HepG2 (cell line): ENCODE data around the gene P3H4. TPM values are rescaled to one million over a fixed set of nuclear protein-coding genes. Genes with fewer than 3 reads are reported as not detected.

Experiments
- ATAC-seq: fragments of 200-7000 bp; cut with Tn5 transposase; 3 replicates; pipeline ENCODE4 v1.9.1; 2020; ENCODE audit warnings: mild to moderate bottlenecking, moderate library complexity
- BruUV-seq: library from RNA; stranded (reverse); fragments of 400-500 nt; replicated peaks from 2 replicates; lab custom pipeline; 2021; lab: Mats Ljungman, UMichigan
- CTCF ChIA-PET: fragments of 300-600 bp; formaldehyde crosslinking; extraction: SDS; loops from one replicate; lab custom pipeline; 2021; ENCODE audit warnings: low total read pairs, inconsistent platforms, low intra/inter-chr PET ratio; lab: Yijun Ruan, JAX
- POLR2A ChIA-PET: fragments of 350-600 bp; sonication (Branson Sonifier 250); formaldehyde crosslinking; loops from one replicate; lab custom pipeline; 2020; ENCODE audit warnings: antibody characterized with exemption, inconsistent platforms; lab: Yijun Ruan, JAX
- DNase-seq: peaks from one replicate; pipeline ENCODE4 v3.0.0-alpha.2; 2015; ENCODE audit warnings: low spot score
- FAIRE-seq: peaks from 3 replicates; lab custom pipeline; 2011; peaks lifted over from hg19 to GRCh38; lab: Jason Lieb, UNC
- H2AFZ ChIP-seq: one replicate; pipeline ENCODE4 v1.6.1; 2011; ENCODE audit warnings: low read length, inconsistent platforms
- H3K27ac ChIP-seq: fragments of 300-600 bp; 3 replicates; pipeline ENCODE4 v1.8.0; 2011; ENCODE audit warnings: mixed run types, mild to moderate bottlenecking, mixed read lengths, low read length, inconsistent platforms; ENCODE audit not compliant: insufficient read depth; ENCODE audit errors: extremely low read length
- H3K27me3 ChIP-seq, 2 experiments: fragments of 200-600 bp in 1 of 2; 2 replicates in 1 of 2; 3 replicates in 1 of 2; pipeline versions ENCODE4 v1.6.0 to v1.8.0; 2011; ENCODE audit warnings: low read length in 2 of 2, mild to moderate bottlenecking in 2 of 2, moderate library complexity in 2 of 2, inconsistent platforms in 1 of 2; ENCODE audit not compliant: insufficient read depth in 2 of 2, control insufficient read depth in 1 of 2
- H3K36me3 ChIP-seq, 2 experiments: fragments of 200-600 bp in 1 of 2; replicated peaks in 1 of 2; 2 replicates in 1 of 2; 3 replicates in 1 of 2; pipeline versions ENCODE4 v1.5.1 to v1.8.0; 2011; ENCODE audit warnings: low read length in 2 of 2, inconsistent platforms in 1 of 2; ENCODE audit not compliant: insufficient read depth in 2 of 2, control insufficient read depth in 1 of 2
- H3K4me1 ChIP-seq: 2 replicates; pipeline ENCODE4 v1.5.1; 2012; ENCODE audit warnings: low read length, inconsistent platforms; ENCODE audit not compliant: insufficient read depth
- H3K4me2 ChIP-seq: 2 replicates; pipeline ENCODE4 v1.6.0; 2011; ENCODE audit warnings: low read depth, low read length, inconsistent platforms
- H3K4me3 ChIP-seq, 3 experiments: fragments of 200-600 bp in 1 of 3; sonication (generic), shearing (Covaris generic) in 1 of 3; replicated peaks in 1 of 3; 2 replicates each; pipeline ENCODE4 v1.5.1; 2011 to 2016; ENCODE audit warnings: low read length in 3 of 3, inconsistent platforms in 2 of 3, low read depth in 2 of 3, mild to moderate bottlenecking in 2 of 3, control low read depth in 1 of 3, mixed read lengths in 1 of 3; ENCODE audit not compliant: insufficient read depth in 1 of 3
- H3K79me2 ChIP-seq: one replicate; pipeline ENCODE4 v1.6.1; 2011; ENCODE audit warnings: low read length, inconsistent platforms; ENCODE audit not compliant: insufficient read depth
- H3K9ac ChIP-seq: 2 replicates; pipeline ENCODE4 v1.6.0; 2011; ENCODE audit warnings: mild to moderate bottlenecking, low read depth, low read length, inconsistent platforms; ENCODE audit not compliant: insufficient read depth
- H3K9me3 ChIP-seq: 2 replicates; pipeline ENCODE4 v1.5.1; 2012; ENCODE audit warnings: mild to moderate bottlenecking, low read length
- H4K20me1 ChIP-seq: 2 replicates; pipeline ENCODE4 v1.6.0; 2011; ENCODE audit warnings: inconsistent platforms, mild to moderate bottlenecking, low read length, moderate library complexity; ENCODE audit not compliant: insufficient read depth
- GZF1 ChIP-seq: sonication (generic); formaldehyde crosslinking; IDR thresholded peaks from 2 replicates; pipeline ENCODE4 v1.5.1; 2020; ENCODE audit warnings: mild to moderate bottlenecking, missing genetic modification reagents
- HNRNPLL ChIP-seq: fragments of 200-400 bp; formaldehyde crosslinking; IDR thresholded peaks from 2 replicates; pipeline ENCODE4 v1.6.1; 2017; ENCODE audit warnings: mild to moderate bottlenecking, low read depth, low read length; ENCODE audit not compliant: poor library complexity, severe bottlenecking
- MAF1 ChIP-seq: sonication (generic); formaldehyde crosslinking; IDR thresholded peaks from 2 replicates; pipeline ENCODE4 v1.5.0; 2020; ENCODE audit warnings: missing genetic modification reagents, borderline replicate concordance
- NR2F1 ChIP-seq, 2 experiments: fragments of 450-650 bp in 1 of 2; formaldehyde crosslinking in 1 of 2; IDR thresholded peaks; 2 replicates each; pipeline versions ENCODE4 v1.5.0 to v1.6.1; 2016 to 2020; ENCODE audit warnings: mild to moderate bottlenecking in 1 of 2, missing compliant biosample characterization in 1 of 2, missing genetic modification reagents in 1 of 2, moderate library complexity in 1 of 2
- SPEN ChIP-seq: sonication (generic); formaldehyde crosslinking; IDR thresholded peaks from 2 replicates; pipeline ENCODE4 v1.5.1; 2020; ENCODE audit warnings: low read depth, mild to moderate bottlenecking, missing genetic modification reagents
- TCF12 ChIP-seq, 2 experiments: fragments of 450-650 bp in 1 of 2; sonication (generic) in 1 of 2; formaldehyde crosslinking in 1 of 2; IDR thresholded peaks; 2 replicates each; pipeline versions ENCODE4 v1.6.1 to v1.8.0; 2017 to 2022; ENCODE audit warnings: antibody characterized with exemption in 1 of 2, mild to moderate bottlenecking in 1 of 2, missing genetic modification reagents in 1 of 2, moderate library complexity in 1 of 2
- ZBTB1 ChIP-seq: sonication (generic); formaldehyde crosslinking; IDR thresholded peaks from 2 replicates; pipeline ENCODE4 v1.4.0; 2020; ENCODE audit warnings: missing genetic modification reagents, borderline replicate concordance
- ZNF430 ChIP-seq: sonication (generic); formaldehyde crosslinking; IDR thresholded peaks from 2 replicates; pipeline ENCODE4 v1.9.0; 2021; ENCODE audit warnings: mild to moderate bottlenecking, missing genetic modification reagents
- ZNF746 ChIP-seq: sonication (generic); formaldehyde crosslinking; IDR thresholded peaks from 2 replicates; pipeline ENCODE4 v1.8.0; 2022; ENCODE audit warnings: mild to moderate bottlenecking, missing genetic modification reagents
- ZNF768 ChIP-seq: sonication (generic); formaldehyde crosslinking; IDR thresholded peaks from 2 replicates; pipeline ENCODE4 v1.4.0; 2020; ENCODE audit warnings: missing genetic modification reagents
- WGBS: methylation state at CpG from one replicate; pipeline ENCODE4 v1.1.6; 2017; ENCODE audit warnings: low lambda C conversion rate; 5-methylcytosine and 5-hydroxymethylcytosine counted together
- in situ Hi-C: cut with HindIII; loops from 2 replicates; pipeline ENCODE4 v1.10.0; 2017; ENCODE audit warnings: low pct_unique_long_range_greater_than_20kb; ENCODE audit not compliant: extremely low pct_ligation_motif_present
- intact Hi-C: fragments of 100-400 bp; cut with micrococcal nuclease; formaldehyde crosslinking; loops from one replicate; pipeline ENCODE4 v1.10.0; 2022; ENCODE audit not compliant: unreplicated experiment
- polyA plus RNA-seq, 8 experiments: library from polyadenylated mRNA; depleted of rRNA in 3 of 8; stranded (reverse) in 7 of 8; unstranded in 1 of 8; fragments of >200 nt; fragmentation: Illumina TruSeq in 4 of 8; extraction: Trizol in 4 of 8; gene quantifications; 2 replicates each; pipeline versions ENCODE4 v1.2.1 to v1.2.3, GENCODE V29; 2011 to 2016; ENCODE audit warnings: low read depth in 4 of 8, missing spikeins in 1 of 8, mixed read lengths in 1 of 8; ENCODE audit not compliant: insufficient read depth in 1 of 8
- total RNA-seq, 5 experiments: library from RNA; depleted of rRNA; stranded (reverse); fragments of >200 nt; fragmentation: Illumina TruSeq; extraction: Trizol; gene quantifications; 2 replicates each; pipeline ENCODE4 v1.2.3, GENCODE V29; 2016; ENCODE audit warnings: low read depth in 1 of 5
- TF ChIP-seq, protein P1 (sequence below): conservative IDR thresholded peaks from 2 replicates; pipeline ENCODE4 v1.6.1; 2018; ENCODE audit warnings: missing genetic modification reagents
- TF ChIP-seq, protein P2 (sequence below): sonication (generic); formaldehyde crosslinking; IDR thresholded peaks from 2 replicates; pipeline ENCODE4 v1.4.0; 2020; ENCODE audit warnings: mild to moderate bottlenecking, missing genetic modification reagents
- TF ChIP-seq, protein P3 (sequence below): sonication (generic); formaldehyde crosslinking; IDR thresholded peaks from 2 replicates; pipeline ENCODE4 v1.8.0; 2022; ENCODE audit warnings: mild to moderate bottlenecking, missing genetic modification reagents, moderate library complexity
- TF ChIP-seq, protein P4 (sequence below): sonication (generic); formaldehyde crosslinking; IDR thresholded peaks from 2 replicates; pipeline ENCODE4 v1.5.0; 2020; ENCODE audit warnings: missing genetic modification reagents, mild to moderate bottlenecking, borderline replicate concordance
- TF ChIP-seq, protein P5 (sequence below): IDR thresholded peaks from 2 replicates; pipeline ENCODE4 v1.4.0; 2020; ENCODE audit warnings: mild to moderate bottlenecking, missing genetic modification reagents

Gene P3H4
- total and polyA plus RNA-seq, 2 of the 13 experiments (the other 11 are each of a cell fraction or from before 2014, with no cell fraction given), result 37.1 to 50.6 TPM

DNA sequence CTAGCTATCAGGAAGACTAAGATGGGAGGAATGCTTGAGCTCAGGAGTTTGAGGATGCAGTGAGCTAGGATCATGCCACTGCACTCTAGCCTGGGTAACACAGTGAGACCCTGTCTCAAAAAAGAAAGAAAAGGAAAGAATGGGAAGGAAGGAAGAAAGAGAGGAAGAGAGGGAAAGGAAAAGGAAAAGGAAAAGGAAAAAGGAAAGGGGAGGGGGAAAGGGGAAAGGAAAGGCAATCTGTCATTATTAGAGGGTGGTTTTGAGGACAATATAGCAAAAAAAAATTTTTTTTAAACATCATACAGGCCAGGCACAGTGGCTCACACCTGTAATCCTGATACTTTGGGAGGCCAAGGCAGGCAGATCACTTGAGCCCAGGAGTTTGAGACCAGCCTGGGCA is 45.6 kb downstream of the P3H4 start (continued):
- TF ChIP-seq, protein P1, sequence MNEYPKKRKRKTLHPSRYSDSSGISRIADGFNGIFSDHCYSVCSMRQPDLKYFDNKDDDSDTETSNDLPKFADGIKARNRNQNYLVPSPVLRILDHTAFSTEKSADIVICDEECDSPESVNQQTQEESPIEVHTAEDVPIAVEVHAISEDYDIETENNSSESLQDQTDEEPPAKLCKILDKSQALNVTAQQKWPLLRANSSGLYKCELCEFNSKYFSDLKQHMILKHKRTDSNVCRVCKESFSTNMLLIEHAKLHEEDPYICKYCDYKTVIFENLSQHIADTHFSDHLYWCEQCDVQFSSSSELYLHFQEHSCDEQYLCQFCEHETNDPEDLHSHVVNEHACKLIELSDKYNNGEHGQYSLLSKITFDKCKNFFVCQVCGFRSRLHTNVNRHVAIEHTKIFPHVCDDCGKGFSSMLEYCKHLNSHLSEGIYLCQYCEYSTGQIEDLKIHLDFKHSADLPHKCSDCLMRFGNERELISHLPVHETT, result no peak
- no peak for TF ChIP-seq TCF12 (IDR thresholded peaks at IDR 0.05)
- no peak for TF ChIP-seq TCF12 (CRISPR knock-in tag; IDR thresholded peaks at IDR 0.05)
- no peak for TF ChIP-seq ZBTB1 (CRISPR knock-in tag)
- TF ChIP-seq, protein P2, sequence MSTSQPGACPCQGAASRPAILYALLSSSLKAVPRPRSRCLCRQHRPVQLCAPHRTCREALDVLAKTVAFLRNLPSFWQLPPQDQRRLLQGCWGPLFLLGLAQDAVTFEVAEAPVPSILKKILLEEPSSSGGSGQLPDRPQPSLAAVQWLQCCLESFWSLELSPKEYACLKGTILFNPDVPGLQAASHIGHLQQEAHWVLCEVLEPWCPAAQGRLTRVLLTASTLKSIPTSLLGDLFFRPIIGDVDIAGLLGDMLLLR, result no peak
- TF ChIP-seq MAF1 (CRISPR knock-in tag), result no peak
- TF ChIP-seq, all 625 proteins: peak for 0

DNA sequence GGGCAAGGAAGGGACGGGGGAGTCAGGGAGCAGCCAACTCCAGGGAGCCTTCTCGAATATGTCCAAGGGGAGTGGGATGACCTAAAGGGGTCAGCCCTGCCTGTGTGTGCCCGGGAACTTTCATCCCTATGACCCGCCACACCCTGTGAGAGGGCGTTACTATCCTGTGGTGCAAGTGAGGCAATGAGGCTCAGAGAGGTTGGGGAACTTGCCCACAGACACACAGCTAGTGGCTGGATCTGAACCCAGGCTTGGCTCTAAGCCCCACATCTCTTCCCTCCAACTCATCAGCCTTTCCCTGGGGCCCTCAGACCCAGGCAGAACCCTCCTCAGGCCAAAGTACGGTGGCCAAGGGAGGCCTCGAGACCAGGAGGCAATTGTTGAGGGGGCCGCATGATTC is 48.4 kb downstream of the P3H4 start:
- CTCF ChIA-PET, result no interaction called here
- BruUV-seq, result no TSS peak
- TF ChIP-seq ZNF768 (CRISPR knock-in tag) (peak; percentile 96), HNRNPLL (no peak), SPEN (CRISPR knock-in tag) (no peak), ZNF430 (CRISPR knock-in tag) (no peak), ZNF746 (no peak), GZF1 (CRISPR knock-in tag) (no peak), NR2F1 (CRISPR knock-in tag; IDR thresholded peaks at IDR 0.05) (no peak)
- TF ChIP-seq, protein P3, sequence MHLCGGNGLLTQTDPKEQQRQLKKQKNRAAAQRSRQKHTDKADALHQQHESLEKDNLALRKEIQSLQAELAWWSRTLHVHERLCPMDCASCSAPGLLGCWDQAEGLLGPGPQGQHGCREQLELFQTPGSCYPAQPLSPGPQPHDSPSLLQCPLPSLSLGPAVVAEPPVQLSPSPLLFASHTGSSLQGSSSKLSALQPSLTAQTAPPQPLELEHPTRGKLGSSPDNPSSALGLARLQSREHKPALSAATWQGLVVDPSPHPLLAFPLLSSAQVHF (CRISPR knock-in tag), result no peak
- TF ChIP-seq, protein P4, sequence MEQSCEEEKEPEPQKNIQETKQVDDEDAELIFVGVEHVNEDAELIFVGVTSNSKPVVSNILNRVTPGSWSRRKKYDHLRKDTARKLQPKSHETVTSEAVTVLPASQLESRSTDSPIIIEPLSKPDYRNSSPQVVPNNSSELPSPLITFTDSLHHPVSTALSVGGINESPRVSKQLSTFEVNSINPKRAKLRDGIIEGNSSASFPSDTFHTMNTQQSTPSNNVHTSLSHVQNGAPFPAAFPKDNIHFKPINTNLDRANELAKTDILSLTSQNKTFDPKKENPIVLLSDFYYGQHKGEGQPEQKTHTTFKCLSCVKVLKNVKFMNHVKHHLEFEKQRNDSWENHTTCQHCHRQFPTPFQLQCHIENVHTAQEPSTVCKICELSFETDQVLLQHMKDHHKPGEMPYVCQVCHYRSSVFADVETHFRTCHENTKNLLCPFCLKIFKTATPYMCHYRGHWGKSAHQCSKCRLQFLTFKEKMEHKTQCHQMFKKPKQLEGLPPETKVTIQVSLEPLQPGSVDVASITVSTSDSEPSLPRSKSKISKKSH (CRISPR knock-in tag), result no peak
- TF ChIP-seq, protein P5, sequence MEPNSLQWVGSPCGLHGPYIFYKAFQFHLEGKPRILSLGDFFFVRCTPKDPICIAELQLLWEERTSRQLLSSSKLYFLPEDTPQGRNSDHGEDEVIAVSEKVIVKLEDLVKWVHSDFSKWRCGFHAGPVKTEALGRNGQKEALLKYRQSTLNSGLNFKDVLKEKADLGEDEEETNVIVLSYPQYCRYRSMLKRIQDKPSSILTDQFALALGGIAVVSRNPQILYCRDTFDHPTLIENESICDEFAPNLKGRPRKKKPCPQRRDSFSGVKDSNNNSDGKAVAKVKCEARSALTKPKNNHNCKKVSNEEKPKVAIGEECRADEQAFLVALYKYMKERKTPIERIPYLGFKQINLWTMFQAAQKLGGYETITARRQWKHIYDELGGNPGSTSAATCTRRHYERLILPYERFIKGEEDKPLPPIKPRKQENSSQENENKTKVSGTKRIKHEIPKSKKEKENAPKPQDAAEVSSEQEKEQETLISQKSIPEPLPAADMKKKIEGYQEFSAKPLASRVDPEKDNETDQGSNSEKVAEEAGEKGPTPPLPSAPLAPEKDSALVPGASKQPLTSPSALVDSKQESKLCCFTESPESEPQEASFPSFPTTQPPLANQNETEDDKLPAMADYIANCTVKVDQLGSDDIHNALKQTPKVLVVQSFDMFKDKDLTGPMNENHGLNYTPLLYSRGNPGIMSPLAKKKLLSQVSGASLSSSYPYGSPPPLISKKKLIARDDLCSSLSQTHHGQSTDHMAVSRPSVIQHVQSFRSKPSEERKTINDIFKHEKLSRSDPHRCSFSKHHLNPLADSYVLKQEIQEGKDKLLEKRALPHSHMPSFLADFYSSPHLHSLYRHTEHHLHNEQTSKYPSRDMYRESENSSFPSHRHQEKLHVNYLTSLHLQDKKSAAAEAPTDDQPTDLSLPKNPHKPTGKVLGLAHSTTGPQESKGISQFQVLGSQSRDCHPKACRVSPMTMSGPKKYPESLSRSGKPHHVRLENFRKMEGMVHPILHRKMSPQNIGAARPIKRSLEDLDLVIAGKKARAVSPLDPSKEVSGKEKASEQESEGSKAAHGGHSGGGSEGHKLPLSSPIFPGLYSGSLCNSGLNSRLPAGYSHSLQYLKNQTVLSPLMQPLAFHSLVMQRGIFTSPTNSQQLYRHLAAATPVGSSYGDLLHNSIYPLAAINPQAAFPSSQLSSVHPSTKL (CRISPR knock-in tag), result no peak

More for the DNA sequence above, 48.4 kb downstream of the P3H4 start:
- intact Hi-C loops (no loop called here), in situ Hi-C loops (no loop called here)
- Histone ChIP-seq H3K9me3 (no peaks in the 10 kb centered on the region), H3K9ac (no peak overlapping the region), H3K4me1 (no peaks in the 10 kb centered on the region), H2AFZ (no peak overlapping the region), H3K4me2 (no peak overlapping the region), H3K27me3 (no peaks in the 10 kb centered on the region), H3K36me3 (peaks cover 40 to 62% of the 10 kb centered on the region in 2 experiments; a peak in 4 of 5 replicates), H3K27ac (no peak overlapping the region), H3K4me3 (no peak overlapping the region), H3K79me2 (no peaks in the 10 kb centered on the region), H4K20me1 (no peaks in the 10 kb centered on the region)
- DNase-seq (no peak), ATAC-seq (no peak), FAIRE-seq (no peak)
- 100% methylated on average over 5 of the region's 8 CpGs for WGBS
- POLR2A ChIA-PET, result interaction anchor here (2.1 kb wide), 1 partner anchor 23 kb away, joined by 6 read pairs; the partner anchor contains the start of gene JUP
